ENCODE measurements around the gene FAT1. TPM values are rescaled to one million over a fixed set of nuclear protein-coding genes. Genes with fewer than 3 reads are reported as not detected.

FAT1 gene
- total RNA-seq, 1 experiment from 2014 or later: 111 TPM

DNA sequence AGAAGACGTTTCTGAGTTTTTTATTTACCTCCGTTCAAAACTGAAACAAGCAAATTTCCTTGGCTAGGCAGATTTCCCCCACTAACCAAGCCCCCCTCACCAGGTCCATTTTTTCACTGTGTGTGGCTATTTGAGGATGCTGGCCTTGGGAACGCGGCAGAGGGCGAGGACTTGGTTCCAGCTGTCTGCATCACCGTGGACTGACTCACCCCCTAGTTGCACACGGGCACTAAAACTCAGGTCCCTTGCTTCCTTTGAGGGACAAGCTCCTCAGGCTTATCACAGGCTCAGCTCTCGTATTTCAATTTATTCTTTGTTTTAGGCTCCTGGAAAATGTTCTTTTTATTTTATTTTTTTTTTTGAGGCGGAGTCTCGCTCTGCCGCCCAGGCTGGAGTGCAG is 159.9 kb downstream of the FAT1 start:
- DNase-seq (ENCODE audit: low read depth): peak; percentile 44

DNA sequence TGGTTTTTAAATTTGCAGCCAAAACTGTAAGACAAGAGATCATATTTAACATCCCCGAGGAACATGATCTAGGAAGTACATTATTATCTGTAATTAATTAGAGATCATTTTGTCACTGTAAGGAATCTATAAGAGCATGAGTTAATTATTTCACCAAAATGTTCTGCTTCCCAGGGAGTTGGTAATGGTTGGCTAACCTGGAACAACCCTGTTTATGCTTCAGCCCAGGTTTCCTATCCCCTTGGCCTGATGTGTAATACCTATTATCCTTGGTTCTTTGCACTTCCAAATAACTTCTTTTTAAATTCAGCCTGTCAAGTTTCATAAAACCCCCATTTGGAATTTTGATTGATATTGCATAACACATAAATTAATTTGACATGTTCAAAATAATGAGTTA is 161.9 kb downstream of the FAT1 start:
- DNase-seq (ENCODE audit: low read depth): no peak

DNA sequence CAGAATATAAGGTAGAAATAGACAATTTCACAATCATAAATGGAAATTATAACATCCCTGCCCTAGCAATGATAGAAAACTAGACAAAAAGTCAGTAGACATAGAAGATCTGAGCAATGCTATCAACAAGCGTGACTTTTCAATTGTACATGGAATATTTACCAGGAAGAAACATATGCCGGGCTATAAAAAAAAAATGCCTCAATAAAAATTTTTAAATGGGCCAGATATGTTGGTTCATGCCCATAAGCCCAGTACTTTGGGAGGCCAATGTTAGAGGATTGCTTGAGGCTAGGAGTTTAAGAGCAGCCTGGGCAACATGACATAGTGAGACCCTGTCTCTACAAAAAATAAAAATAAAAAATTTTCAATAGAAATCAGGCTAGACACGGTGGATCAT is 163.0 kb downstream of the FAT1 start:
- DNase-seq (ENCODE audit: low read depth): no peak

DNA sequence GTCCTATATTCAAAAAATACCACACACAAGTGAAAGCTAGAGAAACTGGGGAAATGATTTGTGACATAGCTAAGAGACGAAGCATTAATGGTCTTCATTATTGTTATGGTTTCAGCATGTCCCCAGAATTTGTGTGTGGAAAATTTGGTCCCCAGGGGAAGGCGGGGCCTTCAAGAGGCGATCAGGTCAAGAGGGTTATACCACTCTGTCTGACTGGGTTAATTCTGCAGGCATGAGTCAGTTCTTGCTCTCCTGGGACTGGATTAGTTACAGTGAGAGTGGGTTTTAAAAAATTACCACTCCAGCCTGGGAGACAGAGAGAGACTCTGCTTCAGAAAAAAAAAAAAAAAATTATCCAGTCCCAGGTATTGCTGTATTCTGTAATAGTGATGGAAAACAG is 166.2 kb downstream of the FAT1 start:
- peak; percentile 66 for DNase-seq (ENCODE audit: low read depth)

DNA sequence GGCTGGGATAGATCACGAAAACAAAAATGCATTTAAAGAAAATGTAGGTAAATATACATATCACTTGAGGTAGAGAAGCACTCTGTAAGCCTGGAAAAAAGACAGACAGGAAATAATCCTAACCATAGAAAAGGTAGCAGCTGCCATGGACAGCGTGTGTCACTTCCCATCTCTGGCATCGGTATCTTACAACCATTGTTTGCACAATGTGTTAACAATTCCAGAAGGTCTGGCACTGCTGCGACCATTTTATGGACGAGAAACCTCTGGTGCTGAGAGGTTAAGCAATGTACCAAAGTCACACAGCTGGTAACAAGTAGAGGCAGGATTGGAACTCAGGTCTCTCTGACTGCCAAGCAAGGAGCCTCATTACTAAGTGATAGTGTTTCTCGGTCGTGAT is 166.6 kb downstream of the FAT1 start:
- DNase-seq (ENCODE audit: low read depth): peak; percentile 20

DNA sequence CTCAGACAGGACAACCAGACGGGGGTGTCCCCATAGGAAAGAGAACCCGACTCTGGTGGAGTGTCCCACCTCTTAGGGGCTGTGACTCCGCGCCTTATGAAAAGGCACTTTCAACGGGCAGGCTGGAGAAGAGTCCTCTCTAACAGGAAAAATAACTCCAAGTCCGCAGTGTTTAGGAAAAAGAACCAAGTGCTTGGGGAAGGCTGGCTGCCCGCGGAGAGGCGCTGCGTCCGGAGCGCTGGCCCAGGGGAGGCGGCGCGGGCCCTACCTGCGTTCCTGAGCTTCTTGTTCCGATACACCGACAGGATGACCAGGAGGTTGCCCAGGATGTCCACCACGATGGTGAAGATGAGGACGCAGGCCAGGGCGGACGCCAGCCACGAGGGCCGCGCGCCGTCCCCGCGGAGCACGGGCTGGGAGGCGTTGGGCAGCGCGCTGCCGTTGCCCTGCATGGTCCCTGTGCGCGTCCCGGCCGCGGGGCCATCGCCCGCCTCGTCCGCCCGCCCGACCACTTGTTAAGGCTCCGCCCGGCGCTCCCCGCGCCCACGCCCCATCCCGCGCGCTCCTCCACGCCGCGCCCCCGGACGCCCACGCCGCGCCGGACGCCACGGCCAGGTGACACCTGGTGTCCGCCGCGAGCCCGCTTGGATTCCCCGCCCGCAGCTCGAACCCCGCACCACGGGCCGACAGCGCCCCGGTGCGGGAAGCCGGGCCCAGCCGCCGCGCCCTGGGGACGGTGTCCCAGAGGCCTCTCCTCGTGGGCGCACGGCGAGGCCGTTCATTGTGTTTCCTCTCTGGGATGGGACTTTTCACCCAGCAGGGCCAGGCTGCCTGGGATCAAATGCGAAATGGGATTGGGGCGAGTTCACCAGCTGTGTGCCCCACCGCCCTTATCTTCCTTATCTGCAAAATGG is 168.5 kb downstream of the FAT1 start, which contains the start of gene MTNR1A:
MTNR1A (minus strand) TSS at position 654 of the 914 bp plus-strand sequence; CDS start at position 452, 202 bp downstream.
- DNase-seq (ENCODE audit: low read depth): no peak

DNA sequence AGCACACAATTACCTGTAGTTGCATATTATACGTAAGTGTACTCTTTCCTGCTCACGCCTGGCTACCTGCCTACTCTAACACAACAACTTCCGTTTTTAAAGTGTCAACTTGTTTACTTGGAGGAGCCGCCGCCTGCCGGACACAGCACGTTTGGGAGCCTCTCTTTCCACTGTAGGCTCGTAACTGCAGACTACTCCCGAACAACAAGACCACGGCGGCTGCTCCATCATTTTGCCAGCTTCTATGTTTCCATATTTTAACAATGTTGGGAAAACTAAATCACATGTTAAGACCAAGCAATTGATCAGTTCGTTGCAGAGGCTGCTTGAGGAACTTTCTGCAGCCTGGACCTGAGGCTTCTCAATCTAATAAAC is 169.1 kb downstream of the FAT1 start:
- DNase-seq (ENCODE audit: low read depth): no peak

DNA sequence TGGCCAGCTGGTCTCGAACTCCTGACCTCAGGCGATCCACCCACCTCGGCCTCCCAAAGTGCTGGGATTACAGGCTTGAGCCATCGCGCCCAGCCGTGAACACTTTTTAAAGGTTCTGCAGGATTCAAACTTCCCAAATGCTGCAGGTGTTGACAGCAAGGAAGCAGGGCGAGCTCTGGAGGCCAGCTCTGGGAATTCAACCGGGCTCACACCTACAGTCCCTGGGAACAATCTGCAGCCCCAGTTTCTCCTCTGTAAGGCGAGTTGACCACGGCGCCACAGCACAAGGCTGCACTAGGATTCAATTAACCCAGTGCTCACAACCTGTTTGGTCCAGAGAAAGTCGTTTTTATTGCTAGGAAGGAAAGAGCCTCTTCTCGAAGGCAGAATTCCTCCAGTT is 169.9 kb downstream of the FAT1 start:
- no peak for DNase-seq (ENCODE audit: low read depth)

DNA sequence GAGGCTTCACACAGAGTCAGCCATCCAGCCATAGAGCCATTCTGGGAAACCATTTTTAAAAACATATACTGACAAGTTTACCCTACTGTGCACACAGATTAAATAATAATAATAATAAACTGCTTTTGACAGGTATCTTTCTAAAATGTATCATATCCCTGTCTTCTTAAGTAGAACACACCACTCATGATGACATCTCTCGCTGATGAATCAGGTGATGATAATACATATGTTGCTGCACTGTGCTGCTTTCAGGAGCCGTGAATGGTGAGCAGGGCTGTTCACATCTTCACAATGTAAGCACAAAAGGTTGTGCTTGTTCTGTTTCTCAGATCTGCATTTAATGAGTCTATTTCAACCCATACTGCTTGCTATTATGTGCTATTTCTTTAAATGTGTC is 171.8 kb downstream of the FAT1 start:
- no peak for DNase-seq (ENCODE audit: low read depth)

DNA sequence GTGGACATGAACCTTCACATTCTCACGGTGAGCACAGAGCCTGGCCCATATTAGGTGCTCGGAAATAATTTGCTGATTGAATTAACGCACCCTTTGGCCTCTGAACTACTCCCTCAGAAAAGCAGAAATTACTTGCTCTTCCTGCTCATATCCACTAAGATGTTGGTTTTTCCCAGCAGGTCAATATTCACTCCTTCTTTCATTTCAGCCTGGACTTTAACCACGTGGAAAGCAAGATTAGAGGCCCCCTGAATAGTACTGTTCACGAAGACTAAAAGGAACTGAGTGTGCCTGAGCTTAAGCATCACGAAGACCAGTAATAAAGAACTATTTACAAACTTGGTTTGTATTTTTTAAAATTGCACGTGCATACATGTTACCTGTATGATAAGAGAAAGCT is 178.2 kb downstream of the FAT1 start:
- no peak for DNase-seq (ENCODE audit: low read depth)

DNA sequence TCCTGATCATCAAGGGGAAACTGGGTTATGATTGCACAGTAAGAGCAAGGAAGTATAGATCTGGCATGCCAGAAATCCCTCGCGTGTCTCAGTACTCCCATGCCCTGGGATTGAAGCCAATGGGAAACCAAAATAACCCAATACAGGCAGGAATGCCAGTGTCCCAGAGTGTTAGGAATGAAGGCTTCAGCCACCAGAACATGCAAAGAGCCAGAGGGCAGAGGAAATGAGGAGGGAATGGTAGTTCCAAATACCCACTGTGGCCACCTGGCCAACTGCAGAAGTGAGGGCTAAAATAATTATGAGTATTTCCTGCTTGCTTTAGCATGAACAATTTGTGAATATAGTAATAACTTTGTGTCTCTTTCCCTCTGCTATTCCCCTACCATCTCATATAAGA is 180.4 kb downstream of the FAT1 start:
- no peak for DNase-seq (ENCODE audit: low read depth)

DNA sequence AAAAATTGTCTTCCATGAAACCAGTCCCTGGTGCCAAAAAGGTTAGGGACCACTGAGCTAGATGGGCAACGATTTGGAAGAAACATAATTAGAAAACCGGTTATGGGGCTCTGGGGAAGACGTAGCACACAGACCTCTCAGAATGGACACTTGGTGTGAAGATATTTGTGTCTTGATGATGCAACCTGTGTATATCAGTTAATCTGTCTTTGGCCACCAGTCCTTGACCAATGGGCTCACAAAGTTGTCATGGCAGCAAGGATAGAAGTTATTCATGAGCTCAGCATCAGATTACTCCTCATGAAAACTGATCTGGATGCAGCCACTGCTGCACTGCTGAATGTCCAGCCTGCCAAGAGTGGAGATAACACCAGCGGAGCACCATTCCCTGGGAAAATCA is 181.9 kb downstream of the FAT1 start:
- no peak for DNase-seq (ENCODE audit: low read depth)

DNA sequence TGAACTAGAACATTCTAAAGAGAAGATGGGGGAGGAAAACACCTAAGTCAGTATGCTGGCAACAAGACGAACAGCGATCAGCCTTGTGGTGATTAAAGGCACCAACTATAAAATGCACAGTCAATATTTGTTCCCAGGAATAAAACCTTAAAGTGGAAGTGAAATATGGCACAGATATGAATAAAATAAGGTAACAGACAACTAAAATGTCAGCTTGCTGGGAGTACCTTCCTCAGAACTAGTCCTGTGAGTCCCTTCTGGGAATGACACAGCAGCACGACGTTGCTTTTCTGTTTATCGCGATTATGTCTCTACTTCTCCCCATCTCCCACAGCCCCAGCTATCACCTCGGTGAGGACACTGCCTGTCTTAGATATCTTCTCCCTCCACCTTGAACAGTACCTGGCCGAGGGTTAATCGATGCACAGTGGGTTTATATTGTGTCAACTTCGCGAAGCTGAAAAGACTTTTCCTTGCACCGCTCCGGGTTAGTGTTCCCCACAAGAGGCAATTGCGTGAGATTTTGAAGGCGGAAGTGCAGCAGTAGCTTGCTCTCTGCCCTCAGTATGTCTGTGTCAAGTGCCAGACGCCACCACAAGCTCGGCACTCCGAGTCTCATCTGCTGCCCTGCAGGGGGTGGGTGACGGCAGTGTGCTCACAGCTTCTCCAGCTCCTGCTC is 185.7 kb downstream of the FAT1 start:
- no peak for DNase-seq (ENCODE audit: low read depth)

Other genes starting within 250 kb of the FAT1 start
- gene MTNR1A, start 168.3 kb downstream of the FAT1 start, total RNA-seq (2014; rRNA removed; shearing (Covaris generic)): not detected in 2 replicates